H1 (cell line): ENCODE results near the gene RNU11. TPM values are rescaled to one million over a fixed set of nuclear protein-coding genes. Genes with fewer than 3 reads are reported as not detected.

Experiments used
- CTCF ChIA-PET: fragments of 300-600 bp; sonication (Branson Sonifier 250); formaldehyde crosslinking; loops from one replicate; lab custom pipeline; 2021; ENCODE audit not compliant: partially characterized antibody; lab: Charles Lee
- POLR2A ChIA-PET: fragments of 300-600 bp; sonication (Branson Sonifier 250); formaldehyde crosslinking; loops from one replicate; lab custom pipeline; 2021; ENCODE audit warnings: inconsistent platforms; ENCODE audit not compliant: partially characterized antibody; lab: Charles Lee
- DNase-seq, 2 experiments: peaks; one replicate each; pipeline versions ENCODE4 v3.0.0 to v3.0.0-alpha.2; 2010 to 2022; ENCODE audit warnings: low spot score in 2 of 2, low read depth in 1 of 2, mixed read lengths in 1 of 2
- FAIRE-seq: peaks from 2 replicates; lab custom pipeline; 2011; peaks lifted over from hg19 to GRCh38; lab: Jason Lieb, UNC
- H2AFZ ChIP-seq: 2 replicates; pipeline ENCODE4 v1.8.1; 2012; ENCODE audit warnings: low read length, inconsistent platforms
- H2AK5ac ChIP-seq: 2 replicates; pipeline ENCODE4 v1.6.1; 2013; ENCODE audit warnings: low read depth, low read length
- H2BK120ac ChIP-seq: replicated peaks from 2 replicates; pipeline ENCODE3; 2013; ENCODE audit warnings: low read depth, low read length, inconsistent platforms
- H2BK12ac ChIP-seq: 2 replicates; pipeline ENCODE4 v1.6.1; 2013; ENCODE audit warnings: low read depth, low read length
- H2BK15ac ChIP-seq: 2 replicates; pipeline ENCODE4 v1.6.1; 2013; ENCODE audit warnings: low read length
- H2BK20ac ChIP-seq: 2 replicates; pipeline ENCODE4 v1.6.1; 2013; ENCODE audit warnings: low read length
- H2BK5ac ChIP-seq: 2 replicates; pipeline ENCODE4 v1.6.1; 2013; ENCODE audit warnings: low read depth, low read length
- H3K14ac ChIP-seq: 2 replicates; pipeline ENCODE4 v1.6.1; 2013; ENCODE audit warnings: inconsistent platforms; ENCODE audit not compliant: insufficient read length
- H3K18ac ChIP-seq: 2 replicates; pipeline ENCODE4 v1.6.1; 2013; ENCODE audit warnings: low read length; ENCODE audit errors: extremely low read depth
- H3K23ac ChIP-seq: 2 replicates; pipeline ENCODE4 v1.6.1; 2013; ENCODE audit warnings: inconsistent platforms; ENCODE audit not compliant: insufficient read length
- H3K23me2 ChIP-seq: 2 replicates; pipeline ENCODE4 v1.6.1; 2013; ENCODE audit warnings: low read depth, low read length
- H3K27ac ChIP-seq: 2 replicates; pipeline ENCODE4 v1.6.1; 2011; ENCODE audit warnings: low read depth, low read length, inconsistent platforms
- H3K27me3 ChIP-seq, 4 experiments: replicated peaks in 1 of 4; 1 replicate in 1 of 4; 2 replicates in 3 of 4; pipeline versions ENCODE4 v1.6.1 to v1.8.1; 2011 to 2013; ENCODE audit warnings: low read length in 3 of 4, mild to moderate bottlenecking in 3 of 4, inconsistent platforms in 2 of 4, mixed read lengths in 2 of 4, moderate library complexity in 1 of 4; ENCODE audit not compliant: control insufficient read depth in 3 of 4, insufficient read depth in 3 of 4; ENCODE audit errors: extremely low read depth in 1 of 4
- H3K36me3 ChIP-seq, 4 experiments: 2 replicates each; pipeline versions ENCODE4 v1.6.1 to v1.8.1; 2011 to 2013; ENCODE audit warnings: mild to moderate bottlenecking in 4 of 4, low read length in 3 of 4, moderate library complexity in 2 of 4, control low read depth in 1 of 4, inconsistent platforms in 1 of 4; ENCODE audit not compliant: insufficient read depth in 4 of 4, control insufficient read depth in 2 of 4
- H3K4ac ChIP-seq: replicated peaks from 2 replicates; pipeline ENCODE3; 2013; ENCODE audit warnings: low read length, low read depth, mixed read lengths, inconsistent platforms; ENCODE audit not compliant: insufficient read length
- H3K4me1 ChIP-seq, 4 experiments: replicated peaks in 1 of 4; 1 replicate in 1 of 4; 2 replicates in 3 of 4; pipeline versions ENCODE4 v1.6.1 to v1.8.1; 2011 to 2013; ENCODE audit warnings: low read length in 3 of 4, inconsistent platforms in 2 of 4, mixed read lengths in 1 of 4; ENCODE audit not compliant: insufficient read depth in 4 of 4, control insufficient read depth in 3 of 4
- H3K4me2 ChIP-seq, 2 experiments: 2 replicates each; pipeline versions ENCODE4 v1.6.1 to v1.8.1; 2011 to 2013; ENCODE audit warnings: low read depth in 2 of 2, low read length in 2 of 2, control low read depth in 1 of 2, inconsistent platforms in 1 of 2, mild to moderate bottlenecking in 1 of 2; ENCODE audit not compliant: insufficient read depth in 1 of 2
- H3K4me3 ChIP-seq, 4 experiments: fragments of 200-600, 300-600 bp in 1 of 4; sonication (generic), shearing (Covaris generic), sonication (Bioruptor Twin) in 1 of 4; 2 replicates each; pipeline versions ENCODE4 v1.5.1 to v1.8.1; 2011 to 2016; ENCODE audit warnings: low read length in 4 of 4, low read depth in 3 of 4, control low read depth in 2 of 4, inconsistent platforms in 2 of 4, mild to moderate bottlenecking in 2 of 4, mixed read lengths in 1 of 4, moderate library complexity in 1 of 4; ENCODE audit not compliant: insufficient read depth in 2 of 4; ENCODE audit errors: extremely low read depth in 1 of 4
- H3K56ac ChIP-seq: replicated peaks from 2 replicates; pipeline ENCODE3; 2013; ENCODE audit warnings: low read depth, mild to moderate bottlenecking, mixed read lengths, low read length, inconsistent platforms; ENCODE audit not compliant: insufficient read length
- H3K79me1 ChIP-seq: 2 replicates; pipeline ENCODE4 v1.6.1; 2013; ENCODE audit warnings: low read depth, low read length, control low read depth
- H3K79me2 ChIP-seq, 2 experiments: 2 replicates each; pipeline versions ENCODE4 v1.6.1 to v1.8.1; 2012 to 2013; ENCODE audit warnings: low read length in 2 of 2, mild to moderate bottlenecking in 2 of 2, inconsistent platforms in 1 of 2; ENCODE audit not compliant: insufficient read depth in 2 of 2, control insufficient read depth in 1 of 2
- H3K9ac ChIP-seq, 4 experiments: replicated peaks in 1 of 4; 1 replicate in 1 of 4; 2 replicates in 3 of 4; pipeline versions ENCODE4 v1.6.1 to v1.8.1; 2011 to 2013; ENCODE audit warnings: low read depth in 3 of 4, low read length in 3 of 4, control low read depth in 2 of 4, mild to moderate bottlenecking in 2 of 4, moderate library complexity in 2 of 4, inconsistent platforms in 1 of 4; ENCODE audit errors: extremely low read depth in 1 of 4
- H3K9me3 ChIP-seq, 2 experiments: 2 replicates each; pipeline versions ENCODE4 v1.6.1 to v1.8.1; 2012 to 2013; ENCODE audit warnings: mild to moderate bottlenecking in 2 of 2, moderate library complexity in 2 of 2, control low read depth in 1 of 2, inconsistent platforms in 1 of 2, low read depth in 1 of 2, low read length in 1 of 2, mixed read lengths in 1 of 2; ENCODE audit not compliant: insufficient read depth in 2 of 2
- H4K20me1 ChIP-seq, 2 experiments: replicated peaks in 1 of 2; 2 replicates each; pipeline versions ENCODE3 to v1.8.1; 2011 to 2013; ENCODE audit warnings: inconsistent platforms in 2 of 2, low read length in 2 of 2, mild to moderate bottlenecking in 1 of 2; ENCODE audit not compliant: insufficient read depth in 2 of 2, control insufficient read depth in 1 of 2
- H4K5ac ChIP-seq: 2 replicates; pipeline ENCODE4 v1.6.1; 2013; ENCODE audit warnings: low read length, low read depth, mixed read lengths, inconsistent platforms; ENCODE audit not compliant: insufficient read length
- H4K8ac ChIP-seq: 2 replicates; pipeline ENCODE4 v1.8.0; 2013; ENCODE audit warnings: mild to moderate bottlenecking, moderate library complexity, low read length, inconsistent platforms; ENCODE audit not compliant: insufficient read depth; ENCODE audit errors: extremely low read depth
- H4K91ac ChIP-seq: replicated peaks from 2 replicates; pipeline ENCODE3; 2013; ENCODE audit warnings: low read length, mixed read lengths, inconsistent platforms; ENCODE audit not compliant: insufficient read length
- BRCA1 ChIP-seq: IDR thresholded peaks from 2 replicates; pipeline ENCODE4 v1.6.1; 2012; ENCODE audit warnings: low read depth, low read length, improper control_type of control experiment
- CTCF ChIP-seq, 3 experiments: IDR thresholded peaks; 1 replicate in 2 of 3; 2 replicates in 1 of 3; pipeline versions ENCODE4 v1.5.1 to v1.6.1; 2011; ENCODE audit warnings: low read length in 3 of 3, mild to moderate bottlenecking in 3 of 3, inconsistent platforms in 2 of 3, low read depth in 1 of 3, moderate library complexity in 1 of 3; ENCODE audit not compliant: insufficient read depth in 1 of 3; ENCODE audit errors: control extremely low read depth in 1 of 3
- JUN ChIP-seq: IDR thresholded peaks from 2 replicates; pipeline ENCODE4 v1.6.1; 2011; ENCODE audit warnings: low read depth, mild to moderate bottlenecking, improper control_type of control experiment, low read length
- KDM5A ChIP-seq: fragments of 200-600 bp; IDR thresholded peaks from 2 replicates; pipeline ENCODE4 v1.7.1; 2012; ENCODE audit warnings: mild to moderate bottlenecking, low read length, inconsistent platforms, mixed read lengths
- RFX5 ChIP-seq: IDR thresholded peaks from 2 replicates; pipeline ENCODE4 v1.6.1; 2011; ENCODE audit warnings: low read depth, low read length, improper control_type of control experiment, borderline replicate concordance
- SP2 ChIP-seq: IDR thresholded peaks from 2 replicates; pipeline ENCODE4 v1.6.1; 2012; ENCODE audit warnings: mild to moderate bottlenecking, low read length, inconsistent platforms
- SUZ12 ChIP-seq: fragments of 200-600 bp; sonication (generic); IDR thresholded peaks from 2 replicates; pipeline ENCODE4 v1.6.1; 2012; ENCODE audit warnings: mild to moderate bottlenecking, inconsistent platforms, low read length, moderate library complexity, mixed read lengths
- TAF1 ChIP-seq: IDR thresholded peaks from 2 replicates; pipeline ENCODE4 v1.6.1; 2011; ENCODE audit warnings: mild to moderate bottlenecking, low read depth, low read length
- ZNF274 ChIP-seq: IDR thresholded peaks from 2 replicates; pipeline ENCODE4 v1.7.0; 2012; ENCODE audit warnings: low read length, borderline replicate concordance; ENCODE audit errors: extremely low read depth
- WGBS, 2 experiments: shearing (Covaris generic) in 1 of 2; methylation state at CpG; one replicate each; pipeline versions ENCODE4 v1.1.6 to v1.1.7; 2013 to 2015; ENCODE audit warnings: low lambda C conversion rate in 2 of 2, mixed read lengths in 2 of 2, inconsistent platforms in 1 of 2, low coverage in 1 of 2, missing lambda C conversion rate in 1 of 2; ENCODE audit not compliant: insufficient replicate concordance in 2 of 2, insufficient coverage in 1 of 2, insufficient read length in 1 of 2; ENCODE audit errors: extremely low coverage in 1 of 2, missing lambda C conversion rate in 1 of 2; 5-methylcytosine and 5-hydroxymethylcytosine counted together
- polyA plus RNA-seq, 7 experiments: library from polyadenylated mRNA; depleted of rRNA in 3 of 7; stranded (reverse) in 5 of 7; unstranded in 2 of 7; fragments of >200 nt in 5 of 7; fragments of 200-250 nt in 2 of 7; gene quantifications; 1 replicate in 5 of 7; 2 replicates in 1 of 7; 4 replicates in 1 of 7; pipeline versions ENCODE4 v1.2.1 to v1.2.3, GENCODE V29; 2011 to 2013; ENCODE audit warnings: missing spikeins in 2 of 7, mixed read lengths in 2 of 7
- total RNA-seq: library from RNA; stranded (reverse); fragmentation: NEBNext Ultra II Directional; extraction: Animal tissue kit (Norgen Biotek cat#: 25700); gene quantifications from 2 replicates; pipeline ENCODE4 v1.2.1, GENCODE V29; 2021
- TF ChIP-seq, protein P1 (sequence below): IDR thresholded peaks from 2 replicates; pipeline ENCODE4 v1.6.1; 2011; ENCODE audit warnings: low read depth, mild to moderate bottlenecking, low read length; ENCODE audit not compliant: insufficient read depth
- TF ChIP-seq, protein P2 (sequence below): IDR thresholded peaks from 2 replicates; pipeline ENCODE4 v1.6.1; 2012; ENCODE audit warnings: inconsistent platforms

Gene RNU11
- total and polyA plus RNA-seq, 2 of the 8 experiments (the other 6 are each of a cell fraction or from before 2014, with no cell fraction given), result not detected

- Histone ChIP-seq H3K9ac (no peak overlapping the region), H4K91ac (no peak overlapping the region), H3K9me3 (no peaks in the 10 kb centered on the region), H2BK12ac (no peak overlapping the region), H2BK20ac (no peak overlapping the region), H3K79me1 (no peaks in the 10 kb centered on the region), H2BK120ac (no peak overlapping the region), H3K23me2 (no peaks in the 10 kb centered on the region), H3K14ac (no peak overlapping the region), H3K79me2 (no peaks in the 10 kb centered on the region), H4K20me1 (no peaks in the 10 kb centered on the region), H3K56ac (no peak overlapping the region), H2BK5ac (no peak overlapping the region), H3K27ac (no peak overlapping the region), H4K5ac (no peak overlapping the region), H3K4me2 (no peak overlapping the region), H2AFZ (no peak overlapping the region), H2BK15ac (no peak overlapping the region), H3K23ac (no peak overlapping the region), H4K8ac (no peak overlapping the region), H2AK5ac (no peak overlapping the region), H3K4me1 (no peaks in the 10 kb centered on the region), H3K36me3 (no peaks in the 10 kb centered on the region), H3K4ac (no peak overlapping the region), H3K4me3 (no peak overlapping the region), H3K18ac (no peak overlapping the region), H3K27me3 (no peaks in the 10 kb centered on the region)
- 100% methylated on average over 1 of the region's 1 CpG; no CpG with 5 or more reads in 1 of the 2 experiments for WGBS, 2 experiments
- POLR2A ChIA-PET, result interaction anchor here (1.5 to 2.0 kb wide), 3 partner anchors 9 to 50 kb away, joined by 6 to 7 read pairs (median 6); no protein-coding TSS in a partner anchor
- CTCF ChIA-PET, result interaction anchor here (0.9 kb wide), 1 partner anchor 496 kb away, joined by 3 read pairs; no protein-coding TSS in a partner anchor
- FAIRE-seq (no peak), DNase-seq (no peak)
- TF ChIP-seq, protein P1, sequence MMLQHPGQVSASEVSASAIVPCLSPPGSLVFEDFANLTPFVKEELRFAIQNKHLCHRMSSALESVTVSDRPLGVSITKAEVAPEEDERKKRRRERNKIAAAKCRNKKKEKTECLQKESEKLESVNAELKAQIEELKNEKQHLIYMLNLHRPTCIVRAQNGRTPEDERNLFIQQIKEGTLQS, result no peak
- TF ChIP-seq KDM5A (no peak), BRCA1 (no peak), JUN (no peak), SP2 (no peak), TAF1 (no peak), ZNF274 (no peak), SUZ12 (no peak), RFX5 (no peak), CTCF (IDR thresholded peaks at IDR 0.05; ENCODE audit: control extremely low read depth in 1 of 3, insufficient read depth in 1 of 3, low read depth in 1 of 3, low read length in 3 of 3) (no peak)
- TF ChIP-seq, protein P2, sequence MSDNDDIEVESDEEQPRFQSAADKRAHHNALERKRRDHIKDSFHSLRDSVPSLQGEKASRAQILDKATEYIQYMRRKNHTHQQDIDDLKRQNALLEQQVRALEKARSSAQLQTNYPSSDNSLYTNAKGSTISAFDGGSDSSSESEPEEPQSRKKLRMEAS, result no peak
Observed at GRCh38 chr1:28631713-28632112, 16.7 kb upstream of the RNU11 start.
